Keratinocyte (primary cell): ENCODE data around the gene CCL1. TPM values are rescaled to one million over a fixed set of nuclear protein-coding genes. Genes with fewer than 3 reads are reported as not detected.
"Not testable (repeated sequence)": the region's sequence is repeated elsewhere in the genome, so short reads cannot be mapped to it uniquely, and the experiment has no call there.

Source experiments
- DNase-seq: peaks from one replicate; pipeline ENCODE4 v3.0.0-alpha.2; 2011; ENCODE audit warnings: low read depth, missing footprints, low spot score
- FAIRE-seq: peaks from 2 replicates; lab custom pipeline; 2011; peaks lifted over from hg19 to GRCh38; lab: Jason Lieb, UNC
- H2AFZ ChIP-seq: 2 replicates; pipeline ENCODE4 v1.6.0; 2012; ENCODE audit warnings: low read length, control low read depth, inconsistent platforms; ENCODE audit not compliant: control insufficient read depth
- H3K27ac ChIP-seq: 2 replicates; pipeline ENCODE4 v1.5.1; 2011; ENCODE audit warnings: low read length; ENCODE audit not compliant: control insufficient read depth, insufficient read depth
- H3K27me3 ChIP-seq: 3 replicates; pipeline ENCODE4 v1.6.0; 2011; ENCODE audit warnings: low read length; ENCODE audit not compliant: control insufficient read depth, insufficient read depth; ENCODE audit errors: extremely low read depth
- H3K36me3 ChIP-seq, 2 experiments: 2 replicates in 1 of 2; 3 replicates in 1 of 2; pipeline ENCODE4 v1.5.1; 2011; ENCODE audit warnings: low read length in 2 of 2, mild to moderate bottlenecking in 1 of 2; ENCODE audit not compliant: control insufficient read depth in 2 of 2, insufficient read depth in 2 of 2; ENCODE audit errors: extremely low read depth in 1 of 2
- H3K4me1 ChIP-seq: 3 replicates; pipeline ENCODE4 v1.5.1; 2011; ENCODE audit warnings: low read length; ENCODE audit not compliant: control insufficient read depth, insufficient read depth; ENCODE audit errors: extremely low read depth
- H3K4me2 ChIP-seq: 3 replicates; pipeline ENCODE4 v1.6.0; 2011; ENCODE audit warnings: low read depth, low read length; ENCODE audit not compliant: control insufficient read depth, insufficient read depth; ENCODE audit errors: extremely low read depth
- H3K4me3 ChIP-seq, 3 experiments: fragments of 200-600 bp in 1 of 3; sonication (generic) in 1 of 3; 2 replicates in 2 of 3; 3 replicates in 1 of 3; pipeline ENCODE4 v1.5.1; 2011 to 2016; ENCODE audit warnings: low read length in 3 of 3, mild to moderate bottlenecking in 3 of 3, control low read depth in 2 of 3, inconsistent platforms in 1 of 3, low read depth in 1 of 3, mixed read lengths in 1 of 3, mixed run types in 1 of 3, moderate library complexity in 1 of 3; ENCODE audit not compliant: control insufficient read depth in 2 of 3, insufficient read depth in 2 of 3; ENCODE audit errors: extremely low read depth in 1 of 3
- H3K79me2 ChIP-seq: 2 replicates; pipeline ENCODE4 v1.6.0; 2012; ENCODE audit warnings: low read length; ENCODE audit not compliant: control insufficient read depth, insufficient read depth
- H3K9ac ChIP-seq: 3 replicates; pipeline ENCODE4 v1.6.0; 2011; ENCODE audit warnings: low read length; ENCODE audit not compliant: control insufficient read depth, insufficient read depth; ENCODE audit errors: extremely low read depth
- H3K9me1 ChIP-seq: 3 replicates; pipeline ENCODE4 v1.6.0; 2011; ENCODE audit warnings: low read length; ENCODE audit not compliant: control insufficient read depth, insufficient read depth; ENCODE audit errors: extremely low read depth
- H3K9me3 ChIP-seq: 2 replicates; pipeline ENCODE4 v1.5.1; 2012; ENCODE audit warnings: low read depth, low read length; ENCODE audit not compliant: control insufficient read depth
- H4K20me1 ChIP-seq: 3 replicates; pipeline ENCODE4 v1.6.0; 2011; ENCODE audit warnings: low read length; ENCODE audit not compliant: control insufficient read depth, insufficient read depth; ENCODE audit errors: extremely low read depth
- EZH2 ChIP-seq: IDR thresholded peaks from one replicate; pipeline ENCODE4 v1.6.1; 2012; ENCODE audit warnings: inconsistent platforms, mild to moderate bottlenecking, low read length, moderate library complexity
- dilution Hi-C: fragments of 300-500 bp; cut with MboI; formaldehyde crosslinking; loops from one replicate; pipeline ENCODE4 v1.7.0; 2020; ENCODE audit warnings: low sequenced_read_pairs; ENCODE audit not compliant: extremely low pct_ligation_motif_present
- polyA plus RNA-seq, 5 experiments: library from polyadenylated mRNA; depleted of rRNA in 3 of 5; stranded (reverse) in 3 of 5; stranded (forward) in 1 of 5; unstranded in 1 of 5; fragments of >200 nt; gene quantifications; 1 replicate in 1 of 5; 2 replicates in 3 of 5; 3 replicates in 1 of 5; pipeline versions ENCODE4 v1.2.1 to v1.2.3, GENCODE V29; 2011 to 2012; ENCODE audit warnings: missing spikeins in 2 of 5, low read depth in 1 of 5, low replicate concordance in 1 of 5
- TF ChIP-seq, protein P1 (sequence below), 3 experiments: IDR thresholded peaks in 1 of 3; conservative IDR thresholded peaks in 1 of 3; optimal IDR thresholded peaks in 1 of 3; 2 replicates in 2 of 3; 3 replicates in 1 of 3; pipeline versions ENCODE3 to v1.5.1; 2011; ENCODE audit warnings: low read length in 3 of 3, mild to moderate bottlenecking in 3 of 3, moderate library complexity in 2 of 3, control low read depth in 1 of 3, inconsistent platforms in 1 of 3; ENCODE audit not compliant: insufficient read depth in 2 of 3; ENCODE audit errors: extremely low read depth in 1 of 3

Gene CCL1
- polyA plus RNA-seq, 1 donor (not counting 4 experiments of a cell fraction or from before 2014, with no cell fraction given): not detected

DNA sequence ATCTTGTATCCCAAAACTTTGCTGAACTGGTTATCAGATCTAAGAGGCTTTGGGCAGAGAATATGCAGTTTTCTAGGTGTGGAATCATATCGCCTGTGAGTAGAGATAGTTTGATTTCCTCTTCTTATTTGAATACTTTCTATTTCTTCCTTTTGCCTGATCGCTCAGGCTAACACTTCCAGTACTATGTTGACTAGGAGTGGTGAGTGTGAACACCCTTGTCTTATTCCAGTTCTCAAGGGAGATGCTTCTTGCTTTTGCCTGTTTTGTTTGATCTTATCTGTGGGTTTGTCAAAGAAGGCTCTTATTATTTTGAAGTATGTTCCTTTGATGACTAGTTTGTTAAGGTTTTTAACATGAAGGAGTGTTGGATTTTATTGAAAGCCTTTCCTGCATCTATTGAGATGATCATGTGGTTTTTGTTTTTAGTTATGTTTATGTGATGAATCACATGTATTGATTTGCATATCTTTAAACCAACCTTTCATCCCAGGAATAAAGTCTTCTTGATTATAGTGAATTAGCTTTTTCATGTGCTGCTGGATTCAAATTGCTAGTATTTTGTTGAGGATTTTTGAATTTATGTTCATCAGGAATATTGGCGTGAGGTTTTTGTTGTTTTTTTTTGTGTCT is 23.8 kb downstream of the CCL1 start:
- dilution Hi-C loops: no loop called here
- H3K4me2 ChIP-seq: no peak overlapping the region
- no peak for FAIRE-seq
- H3K9me3 ChIP-seq: no peaks in the 10 kb centered on the region
- H2AFZ ChIP-seq: no peak overlapping the region
- H3K27ac ChIP-seq: no peak overlapping the region
- H3K79me2 ChIP-seq: no peaks in the 10 kb centered on the region
- no peaks in the 10 kb centered on the region for H3K9me1 ChIP-seq
- no peak overlapping the region for H3K4me3 ChIP-seq
- no peaks in the 10 kb centered on the region for H4K20me1 ChIP-seq
- no peaks in the 10 kb centered on the region for H3K27me3 ChIP-seq
- no peak overlapping the region for H3K9ac ChIP-seq
- H3K4me1 ChIP-seq: no peaks in the 10 kb centered on the region
- no peaks in the 10 kb centered on the region for H3K36me3 ChIP-seq
- no peak for TF ChIP-seq EZH2
- TF ChIP-seq, protein P1, sequence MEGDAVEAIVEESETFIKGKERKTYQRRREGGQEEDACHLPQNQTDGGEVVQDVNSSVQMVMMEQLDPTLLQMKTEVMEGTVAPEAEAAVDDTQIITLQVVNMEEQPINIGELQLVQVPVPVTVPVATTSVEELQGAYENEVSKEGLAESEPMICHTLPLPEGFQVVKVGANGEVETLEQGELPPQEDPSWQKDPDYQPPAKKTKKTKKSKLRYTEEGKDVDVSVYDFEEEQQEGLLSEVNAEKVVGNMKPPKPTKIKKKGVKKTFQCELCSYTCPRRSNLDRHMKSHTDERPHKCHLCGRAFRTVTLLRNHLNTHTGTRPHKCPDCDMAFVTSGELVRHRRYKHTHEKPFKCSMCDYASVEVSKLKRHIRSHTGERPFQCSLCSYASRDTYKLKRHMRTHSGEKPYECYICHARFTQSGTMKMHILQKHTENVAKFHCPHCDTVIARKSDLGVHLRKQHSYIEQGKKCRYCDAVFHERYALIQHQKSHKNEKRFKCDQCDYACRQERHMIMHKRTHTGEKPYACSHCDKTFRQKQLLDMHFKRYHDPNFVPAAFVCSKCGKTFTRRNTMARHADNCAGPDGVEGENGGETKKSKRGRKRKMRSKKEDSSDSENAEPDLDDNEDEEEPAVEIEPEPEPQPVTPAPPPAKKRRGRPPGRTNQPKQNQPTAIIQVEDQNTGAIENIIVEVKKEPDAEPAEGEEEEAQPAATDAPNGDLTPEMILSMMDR (optimal IDR thresholded peaks at IDR 0.05 in 1 of 3, IDR thresholded peaks at IDR 0.05 in 1 of 3, conservative IDR thresholded peaks at IDR 0.05 in 1 of 3; ENCODE audit: extremely low read depth in 1 of 3, insufficient read depth in 2 of 3, low read length in 3 of 3): no peak
- no peak for DNase-seq

DNA sequence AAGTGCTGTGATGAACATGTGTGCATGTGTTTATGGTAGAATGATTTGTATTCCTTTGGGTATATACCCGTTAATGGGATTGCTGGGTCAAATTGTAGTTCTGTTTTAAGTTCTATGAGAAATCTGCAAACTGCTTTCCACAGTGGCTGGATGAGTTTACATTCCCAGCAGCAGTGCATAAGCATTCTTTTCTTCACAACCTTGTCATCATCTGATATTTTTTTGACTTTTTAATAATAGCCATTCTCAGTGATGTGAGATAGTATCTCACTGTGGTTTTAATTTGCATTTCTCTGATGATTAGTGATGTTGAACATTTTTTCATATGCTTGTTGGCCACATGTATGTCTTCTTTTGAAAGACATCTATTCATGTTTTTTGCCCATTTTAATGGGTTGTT is 25.3 kb downstream of the CCL1 start:
- FAIRE-seq: no peak
- Histone ChIP-seq H4K20me1 (no peaks in the 10 kb centered on the region), H3K79me2 (no peaks in the 10 kb centered on the region), H3K4me1 (no peaks in the 10 kb centered on the region), H3K4me3 (no peak overlapping the region), H3K27me3 (no peaks in the 10 kb centered on the region), H3K4me2 (no peak overlapping the region), H3K9me3 (no peaks in the 10 kb centered on the region), H3K27ac (no peak overlapping the region), H3K36me3 (no peaks in the 10 kb centered on the region), H2AFZ (no peak overlapping the region), H3K9me1 (no peaks in the 10 kb centered on the region), H3K9ac (no peak overlapping the region)
- TF ChIP-seq, protein P1 (optimal IDR thresholded peaks at IDR 0.05 in 1 of 3, IDR thresholded peaks at IDR 0.05 in 1 of 3, conservative IDR thresholded peaks at IDR 0.05 in 1 of 3; ENCODE audit: extremely low read depth in 1 of 3, insufficient read depth in 2 of 3, low read length in 3 of 3): no peak
- TF ChIP-seq EZH2: no peak
- dilution Hi-C loops: no loop called here
- DNase-seq: no peak

DNA sequence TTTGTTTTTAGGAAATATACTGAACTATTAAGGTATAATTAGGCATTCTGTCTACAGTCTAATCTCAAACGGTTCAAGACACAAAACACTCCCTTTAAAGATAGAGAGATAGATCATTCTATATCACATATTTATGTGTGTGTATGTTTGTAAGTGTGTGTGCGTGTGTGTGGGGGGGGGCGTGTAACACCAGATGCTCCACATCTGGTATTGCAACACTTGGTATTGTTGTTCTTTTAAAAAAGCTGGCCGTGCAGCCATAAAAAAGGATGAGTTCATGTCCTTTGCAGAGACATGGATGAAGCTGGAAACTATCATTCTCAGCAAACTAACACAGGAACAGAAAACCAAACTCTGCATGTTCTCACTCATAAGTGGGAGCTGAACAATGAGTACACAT is 35.5 kb downstream of the CCL1 start:
- H3K36me3 ChIP-seq, H3K79me2 ChIP-seq, H3K4me3 ChIP-seq, DNase-seq, H4K20me1 ChIP-seq, H3K9ac ChIP-seq, H3K9me3 ChIP-seq, H3K4me2 ChIP-seq, H3K4me1 ChIP-seq, H3K9me1 ChIP-seq, H3K27me3 ChIP-seq, H2AFZ ChIP-seq, dilution Hi-C loops, FAIRE-seq, H3K27ac ChIP-seq: not testable (repeated sequence)
